Activated T-helper 1 cell treated with anti-CD3 and anti-CD28 coated beads, Interleukin-2, amount 50 U/mL, for 16 hours (primary cell): ENCODE data around the gene TRPC3.

ENCODE experiments used
- DNase-seq, 2 donors: peaks; one replicate each; pipeline ENCODE4 v3.0.0-alpha.2; 2020; ENCODE audit warnings: low read depth in 1 of 2, low spot score in 1 of 2

TRPC3 gene

GRCh38 chr4:121951521-121952110 is at the start of gene TRPC3:
Gene TRPC3 (minus strand): TSS chr4:121952060. CDS start chr4:121951680, 380 bp downstream.
- peak in 1 of 2 donors; percentile 6 for DNase-seq

GRCh38 chr4:122000849-122001248 is 49.0 kb upstream of the TRPC3 start:
- DNase-seq = no peak

DNA sequence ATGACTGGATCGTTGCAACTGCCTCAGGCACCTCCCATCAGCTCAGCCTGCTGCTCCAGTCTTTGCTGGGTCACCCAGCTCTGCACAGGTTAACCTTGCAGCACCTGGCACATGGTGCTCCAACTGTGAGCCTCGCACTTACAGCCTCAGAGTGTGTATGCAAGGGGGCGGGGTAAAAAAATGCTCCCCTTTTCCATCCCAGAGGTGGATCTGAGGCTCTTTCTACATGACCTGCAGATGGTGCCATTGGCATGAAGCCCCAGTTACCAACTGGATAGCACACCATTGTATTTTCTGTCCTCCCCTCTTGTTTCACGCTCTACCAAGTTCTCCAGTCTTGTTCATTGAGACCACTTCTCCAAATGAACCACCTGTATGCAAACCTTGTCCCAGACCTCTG is 46.2 kb upstream of the TRPC3 start:
- no peak for DNase-seq

DNA sequence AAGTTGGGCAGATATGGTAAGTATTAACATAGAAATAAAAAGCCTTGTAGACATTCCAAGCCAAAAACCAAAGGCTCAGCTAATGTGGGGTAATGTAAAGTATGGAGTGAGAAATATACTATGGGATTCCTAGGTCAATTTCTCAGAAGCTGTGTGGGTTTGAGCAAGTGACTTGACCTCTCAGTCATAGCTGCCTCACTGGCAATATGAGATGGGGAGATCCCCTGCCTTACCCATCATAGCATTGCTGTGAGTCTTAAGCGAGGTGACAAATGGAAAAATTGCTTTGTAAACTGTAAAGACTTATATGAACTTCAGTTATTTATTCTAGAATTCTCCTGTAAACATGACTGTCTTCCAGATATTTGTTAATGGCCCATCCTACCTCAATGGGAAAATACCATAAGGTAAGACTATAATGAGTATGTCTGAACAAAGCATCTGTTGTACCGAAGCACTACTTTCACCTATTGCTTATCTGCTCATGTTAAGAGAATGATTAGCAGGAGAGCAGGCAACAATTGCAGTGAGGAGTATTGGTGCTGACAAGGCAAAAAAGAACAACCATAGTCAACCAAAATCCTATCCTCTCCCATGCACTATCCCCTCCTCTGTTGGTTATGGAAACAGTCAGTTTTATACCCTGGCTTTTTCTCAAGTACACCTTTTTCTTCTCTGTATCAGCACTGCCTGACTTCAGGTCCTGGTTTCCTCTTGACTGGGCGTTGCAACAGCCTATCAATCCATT is 44.1 kb upstream of the TRPC3 start:
- DNase-seq = no peak

GRCh38 chr4:121991968-121992367 is 40.1 kb upstream of the TRPC3 start:
- DNase-seq = no peak

- no peak for DNase-seq
These were observed 38.6 kb upstream of the TRPC3 start for GRCh38 chr4:121990489-121990888.

GRCh38 chr4:121989715-121990114 is 37.9 kb upstream of the TRPC3 start:
- DNase-seq = no peak

DNA sequence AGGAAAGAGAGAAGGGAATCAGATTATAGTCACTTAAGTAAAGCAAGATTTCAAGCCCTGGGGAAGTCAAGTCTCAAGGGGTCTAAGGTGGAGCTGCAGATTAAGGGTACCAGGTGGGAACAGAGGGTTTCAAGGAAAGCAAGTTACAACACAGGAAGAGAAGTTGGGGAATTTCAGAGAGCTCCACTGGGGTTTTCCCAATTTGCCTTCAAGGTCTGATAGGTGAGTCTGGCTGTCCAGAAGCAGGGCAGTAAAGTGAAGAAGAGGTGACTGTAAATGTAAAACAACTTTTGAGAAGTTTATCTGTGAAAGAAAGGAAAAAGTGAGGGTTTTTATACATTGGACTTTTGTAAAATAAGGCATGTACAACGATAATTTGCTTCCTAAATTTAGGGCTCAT is 37.1 kb upstream of the TRPC3 start:
- no peak for DNase-seq

GRCh38 chr4:121980643-121981042 is 28.8 kb upstream of the TRPC3 start:
- DNase-seq = no peak

- DNase-seq = no peak
These were observed 26.3 kb upstream of the TRPC3 start for GRCh38 chr4:121978172-121978516.

GRCh38 chr4:121977251-121978171 is 25.7 kb upstream of the TRPC3 start:
- DNase-seq = no peak

- no peak for DNase-seq
These were observed 23.9 kb upstream of the TRPC3 start for GRCh38 chr4:121975784-121976183.

GRCh38 chr4:121973816-121974215 is 22.0 kb upstream of the TRPC3 start:
- DNase-seq = no peak

GRCh38 chr4:121968859-121969258 is 17.0 kb upstream of the TRPC3 start:
- DNase-seq = no peak

DNA sequence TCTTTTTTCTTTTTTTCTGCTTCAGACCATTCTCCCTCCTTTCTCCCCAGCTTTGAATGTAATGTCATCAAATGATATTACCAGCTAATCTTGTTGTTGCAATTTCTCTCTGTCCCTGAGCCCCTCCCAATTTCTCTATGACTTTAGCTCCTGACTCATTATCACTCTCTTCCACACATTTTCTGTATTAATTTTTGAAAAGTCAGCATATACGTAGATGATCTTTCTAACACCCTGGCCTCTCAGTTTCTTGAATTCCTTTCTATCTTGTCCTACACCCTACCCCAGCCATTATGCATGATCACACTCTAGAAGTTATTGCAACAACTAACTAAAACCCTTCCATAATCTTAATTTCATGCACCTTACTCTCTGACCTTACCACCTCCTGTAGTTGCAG is 13.1 kb upstream of the TRPC3 start:
- no peak for DNase-seq

DNA sequence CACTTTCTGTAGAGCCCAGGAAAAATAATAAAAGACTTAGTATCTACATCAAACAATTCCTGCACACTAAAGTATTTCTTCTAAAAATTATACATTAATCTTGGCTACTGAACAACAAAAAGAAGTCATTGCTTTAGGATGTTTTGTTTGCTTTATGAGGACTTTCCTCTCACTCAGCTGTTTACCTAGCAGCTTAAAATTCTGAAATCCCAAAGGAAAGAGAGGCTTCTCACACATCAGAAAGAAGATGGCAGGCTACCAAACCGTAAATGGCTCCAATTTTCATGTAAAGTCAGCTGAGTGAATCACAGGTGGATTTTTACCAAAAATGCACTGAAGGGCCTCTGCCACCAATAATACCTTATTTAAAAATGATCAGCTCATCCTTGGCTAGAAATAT is 9.0 kb upstream of the TRPC3 start:
- no peak for DNase-seq

GRCh38 chr4:121958777-121959176 is 6.9 kb upstream of the TRPC3 start:
- DNase-seq = no peak

GRCh38 chr4:121957266-121957665 is 5.4 kb upstream of the TRPC3 start:
- DNase-seq = no peak

DNA sequence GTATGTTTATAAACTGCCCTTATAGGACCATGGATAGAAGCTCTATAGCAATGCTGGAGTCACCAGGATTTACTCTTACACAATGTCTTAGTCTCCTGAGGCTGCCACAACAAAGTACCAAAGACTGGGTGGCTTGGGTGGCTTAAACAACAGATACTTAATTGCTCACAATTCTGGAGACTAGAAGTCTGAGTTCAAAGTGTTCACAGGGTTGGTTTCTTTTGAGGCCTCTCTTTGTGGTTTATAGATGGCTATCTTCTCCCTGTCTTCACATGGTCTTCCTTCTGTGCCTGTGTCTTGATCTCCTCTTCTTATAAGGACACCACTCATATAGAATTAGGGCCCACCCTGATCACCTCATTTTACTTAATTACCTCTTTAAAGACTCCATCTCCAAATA is 2.0 kb upstream of the TRPC3 start:
- DNase-seq = no peak

GRCh38 chr4:121952290-121952689 is 430 bp upstream of the TRPC3 start:
- DNase-seq = no peak

DNA sequence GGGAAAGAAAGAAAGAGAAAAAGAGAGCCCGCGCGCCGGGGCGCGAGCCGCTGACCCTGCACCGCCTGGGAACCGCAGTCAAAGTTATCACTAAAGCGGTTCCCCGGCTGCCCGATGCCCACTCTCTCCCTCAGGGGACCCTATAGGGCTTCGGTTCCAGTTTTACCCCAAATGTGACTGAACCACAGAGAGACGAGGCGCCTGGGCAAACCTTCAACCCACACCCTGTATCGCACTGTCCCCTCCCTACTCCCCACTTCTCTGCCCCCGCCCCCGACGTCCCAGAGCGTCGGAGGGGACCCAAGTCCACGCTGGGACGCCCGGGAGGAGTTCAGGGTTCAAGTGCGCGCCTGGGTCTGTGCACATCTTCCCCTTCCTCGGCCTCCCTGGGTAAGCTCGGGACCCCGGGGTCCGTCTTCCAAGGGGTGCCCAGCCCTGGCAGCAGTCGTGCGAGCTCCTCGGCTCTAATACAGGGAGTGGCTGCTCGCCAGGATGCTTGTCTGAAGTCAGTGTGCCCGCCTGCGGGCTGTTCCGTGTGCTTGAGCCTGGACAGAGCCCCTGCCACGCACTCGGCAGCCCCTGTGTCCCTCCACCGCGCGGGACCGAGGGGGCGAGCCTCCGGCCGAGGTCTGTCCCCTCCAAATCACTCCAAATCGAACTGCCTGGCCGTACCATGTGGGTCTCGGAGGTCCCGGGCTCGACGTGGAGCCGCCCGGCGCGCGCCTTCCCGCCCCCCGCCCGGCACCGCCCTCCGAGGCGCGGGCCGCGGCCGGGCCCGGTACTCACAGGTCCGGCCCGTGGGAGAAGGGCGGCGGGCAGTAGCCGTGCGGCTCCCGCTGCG is 960 bp downstream of the TRPC3 start:
- peak in 1 of 2 donors; percentile 6 for DNase-seq
